H1 (cell line): ENCODE measurements around the gene SPOUT1. TPM values are rescaled to one million over a fixed set of nuclear protein-coding genes. Genes with fewer than 3 reads are reported as not detected.

ENCODE experiments used
- CTCF ChIA-PET: fragments of 300-600 bp; sonication (Branson Sonifier 250); formaldehyde crosslinking; loops from one replicate; lab custom pipeline; 2021; ENCODE audit not compliant: partially characterized antibody; lab: Charles Lee
- POLR2A ChIA-PET: fragments of 300-600 bp; sonication (Branson Sonifier 250); formaldehyde crosslinking; loops from one replicate; lab custom pipeline; 2021; ENCODE audit warnings: inconsistent platforms; ENCODE audit not compliant: partially characterized antibody; lab: Charles Lee
- DNase-seq, 2 experiments: peaks; one replicate each; pipeline versions ENCODE4 v3.0.0 to v3.0.0-alpha.2; 2010 to 2022; ENCODE audit warnings: low spot score in 2 of 2, low read depth in 1 of 2, mixed read lengths in 1 of 2
- FAIRE-seq: peaks from 2 replicates; lab custom pipeline; 2011; peaks lifted over from hg19 to GRCh38; lab: Jason Lieb, UNC
- H2AFZ ChIP-seq: 2 replicates; pipeline ENCODE4 v1.8.1; 2012; ENCODE audit warnings: low read length, inconsistent platforms
- H2AK5ac ChIP-seq: 2 replicates; pipeline ENCODE4 v1.6.1; 2013; ENCODE audit warnings: low read depth, low read length
- H2BK120ac ChIP-seq: replicated peaks from 2 replicates; pipeline ENCODE3; 2013; ENCODE audit warnings: low read depth, low read length, inconsistent platforms
- H2BK12ac ChIP-seq: 2 replicates; pipeline ENCODE4 v1.6.1; 2013; ENCODE audit warnings: low read depth, low read length
- H2BK15ac ChIP-seq: 2 replicates; pipeline ENCODE4 v1.6.1; 2013; ENCODE audit warnings: low read length
- H2BK20ac ChIP-seq: 2 replicates; pipeline ENCODE4 v1.6.1; 2013; ENCODE audit warnings: low read length
- H2BK5ac ChIP-seq: 2 replicates; pipeline ENCODE4 v1.6.1; 2013; ENCODE audit warnings: low read depth, low read length
- H3K14ac ChIP-seq: 2 replicates; pipeline ENCODE4 v1.6.1; 2013; ENCODE audit warnings: inconsistent platforms; ENCODE audit not compliant: insufficient read length
- H3K18ac ChIP-seq: 2 replicates; pipeline ENCODE4 v1.6.1; 2013; ENCODE audit warnings: low read length; ENCODE audit errors: extremely low read depth
- H3K23ac ChIP-seq: 2 replicates; pipeline ENCODE4 v1.6.1; 2013; ENCODE audit warnings: inconsistent platforms; ENCODE audit not compliant: insufficient read length
- H3K23me2 ChIP-seq: 2 replicates; pipeline ENCODE4 v1.6.1; 2013; ENCODE audit warnings: low read depth, low read length
- H3K27ac ChIP-seq: 2 replicates; pipeline ENCODE4 v1.6.1; 2011; ENCODE audit warnings: low read depth, low read length, inconsistent platforms
- H3K27me3 ChIP-seq, 4 experiments: replicated peaks in 1 of 4; 1 replicate in 1 of 4; 2 replicates in 3 of 4; pipeline versions ENCODE4 v1.6.1 to v1.8.1; 2011 to 2013; ENCODE audit warnings: low read length in 3 of 4, mild to moderate bottlenecking in 3 of 4, inconsistent platforms in 2 of 4, mixed read lengths in 2 of 4, moderate library complexity in 1 of 4; ENCODE audit not compliant: control insufficient read depth in 3 of 4, insufficient read depth in 3 of 4; ENCODE audit errors: extremely low read depth in 1 of 4
- H3K36me3 ChIP-seq, 4 experiments: 2 replicates each; pipeline versions ENCODE4 v1.6.1 to v1.8.1; 2011 to 2013; ENCODE audit warnings: mild to moderate bottlenecking in 4 of 4, low read length in 3 of 4, moderate library complexity in 2 of 4, control low read depth in 1 of 4, inconsistent platforms in 1 of 4; ENCODE audit not compliant: insufficient read depth in 4 of 4, control insufficient read depth in 2 of 4
- H3K4ac ChIP-seq: replicated peaks from 2 replicates; pipeline ENCODE3; 2013; ENCODE audit warnings: low read length, low read depth, mixed read lengths, inconsistent platforms; ENCODE audit not compliant: insufficient read length
- H3K4me1 ChIP-seq, 4 experiments: replicated peaks in 1 of 4; 1 replicate in 1 of 4; 2 replicates in 3 of 4; pipeline versions ENCODE4 v1.6.1 to v1.8.1; 2011 to 2013; ENCODE audit warnings: low read length in 3 of 4, inconsistent platforms in 2 of 4, mixed read lengths in 1 of 4; ENCODE audit not compliant: insufficient read depth in 4 of 4, control insufficient read depth in 3 of 4
- H3K4me2 ChIP-seq, 2 experiments: 2 replicates each; pipeline versions ENCODE4 v1.6.1 to v1.8.1; 2011 to 2013; ENCODE audit warnings: low read depth in 2 of 2, low read length in 2 of 2, control low read depth in 1 of 2, inconsistent platforms in 1 of 2, mild to moderate bottlenecking in 1 of 2; ENCODE audit not compliant: insufficient read depth in 1 of 2
- H3K4me3 ChIP-seq, 4 experiments: fragments of 200-600, 300-600 bp in 1 of 4; sonication (generic), shearing (Covaris generic), sonication (Bioruptor Twin) in 1 of 4; 2 replicates each; pipeline versions ENCODE4 v1.5.1 to v1.8.1; 2011 to 2016; ENCODE audit warnings: low read length in 4 of 4, low read depth in 3 of 4, control low read depth in 2 of 4, inconsistent platforms in 2 of 4, mild to moderate bottlenecking in 2 of 4, mixed read lengths in 1 of 4, moderate library complexity in 1 of 4; ENCODE audit not compliant: insufficient read depth in 2 of 4; ENCODE audit errors: extremely low read depth in 1 of 4
- H3K56ac ChIP-seq: replicated peaks from 2 replicates; pipeline ENCODE3; 2013; ENCODE audit warnings: low read depth, mild to moderate bottlenecking, mixed read lengths, low read length, inconsistent platforms; ENCODE audit not compliant: insufficient read length
- H3K79me1 ChIP-seq: 2 replicates; pipeline ENCODE4 v1.6.1; 2013; ENCODE audit warnings: low read depth, low read length, control low read depth
- H3K79me2 ChIP-seq, 2 experiments: 2 replicates each; pipeline versions ENCODE4 v1.6.1 to v1.8.1; 2012 to 2013; ENCODE audit warnings: low read length in 2 of 2, mild to moderate bottlenecking in 2 of 2, inconsistent platforms in 1 of 2; ENCODE audit not compliant: insufficient read depth in 2 of 2, control insufficient read depth in 1 of 2
- H3K9ac ChIP-seq, 4 experiments: replicated peaks in 1 of 4; 1 replicate in 1 of 4; 2 replicates in 3 of 4; pipeline versions ENCODE4 v1.6.1 to v1.8.1; 2011 to 2013; ENCODE audit warnings: low read depth in 3 of 4, low read length in 3 of 4, control low read depth in 2 of 4, mild to moderate bottlenecking in 2 of 4, moderate library complexity in 2 of 4, inconsistent platforms in 1 of 4; ENCODE audit errors: extremely low read depth in 1 of 4
- H3K9me3 ChIP-seq, 2 experiments: 2 replicates each; pipeline versions ENCODE4 v1.6.1 to v1.8.1; 2012 to 2013; ENCODE audit warnings: mild to moderate bottlenecking in 2 of 2, moderate library complexity in 2 of 2, control low read depth in 1 of 2, inconsistent platforms in 1 of 2, low read depth in 1 of 2, low read length in 1 of 2, mixed read lengths in 1 of 2; ENCODE audit not compliant: insufficient read depth in 2 of 2
- H4K20me1 ChIP-seq, 2 experiments: replicated peaks in 1 of 2; 2 replicates each; pipeline versions ENCODE3 to v1.8.1; 2011 to 2013; ENCODE audit warnings: inconsistent platforms in 2 of 2, low read length in 2 of 2, mild to moderate bottlenecking in 1 of 2; ENCODE audit not compliant: insufficient read depth in 2 of 2, control insufficient read depth in 1 of 2
- H4K5ac ChIP-seq: 2 replicates; pipeline ENCODE4 v1.6.1; 2013; ENCODE audit warnings: low read length, low read depth, mixed read lengths, inconsistent platforms; ENCODE audit not compliant: insufficient read length
- H4K8ac ChIP-seq: 2 replicates; pipeline ENCODE4 v1.8.0; 2013; ENCODE audit warnings: mild to moderate bottlenecking, moderate library complexity, low read length, inconsistent platforms; ENCODE audit not compliant: insufficient read depth; ENCODE audit errors: extremely low read depth
- H4K91ac ChIP-seq: replicated peaks from 2 replicates; pipeline ENCODE3; 2013; ENCODE audit warnings: low read length, mixed read lengths, inconsistent platforms; ENCODE audit not compliant: insufficient read length
- BACH1 ChIP-seq: IDR thresholded peaks from 2 replicates; pipeline ENCODE4 v1.6.1; 2012; ENCODE audit warnings: low read length, improper control_type of control experiment
- BCL11A ChIP-seq, 2 experiments: IDR thresholded peaks; one replicate each; pipeline ENCODE4 v1.6.1; 2011; ENCODE audit warnings: low read depth in 2 of 2, low read length in 2 of 2, mild to moderate bottlenecking in 2 of 2
- CREB1 ChIP-seq: IDR thresholded peaks from 2 replicates; pipeline ENCODE4 v1.6.1; 2012; ENCODE audit warnings: inconsistent platforms
- FOSL1 ChIP-seq: IDR thresholded peaks from 2 replicates; pipeline ENCODE4 v1.6.1; 2011; ENCODE audit warnings: mild to moderate bottlenecking, low read depth, low read length, moderate library complexity; ENCODE audit not compliant: insufficient read depth
- GABPA ChIP-seq: IDR thresholded peaks from 2 replicates; pipeline ENCODE4 v1.6.1; 2011; ENCODE audit warnings: mild to moderate bottlenecking, low read length, moderate library complexity, borderline replicate concordance; ENCODE audit not compliant: insufficient read depth
- GTF2F1 ChIP-seq: IDR thresholded peaks from 2 replicates; pipeline ENCODE4 v1.6.1; 2012; ENCODE audit warnings: low read depth, low read length, improper control_type of control experiment, borderline replicate concordance
- HDAC6 ChIP-seq: IDR thresholded peaks from one replicate; pipeline ENCODE4 v1.7.1; 2012; ENCODE audit warnings: low read depth, mild to moderate bottlenecking, inconsistent platforms, low read length, moderate library complexity
- KDM1A ChIP-seq: fragments of 200-600, 300-600 bp; sonication (generic); IDR thresholded peaks from 2 replicates; pipeline ENCODE4 v1.7.1; 2016; ENCODE audit warnings: mild to moderate bottlenecking, low read length, borderline replicate concordance
- RNF2 ChIP-seq: fragments of 200-900, 300-1000 bp; sonication (generic); IDR thresholded peaks from 2 replicates; pipeline ENCODE4 v1.7.1; 2016; ENCODE audit warnings: borderline replicate concordance, low read depth, mild to moderate bottlenecking, antibody characterized with exemption, low read length; ENCODE audit not compliant: poor library complexity, severe bottlenecking; ENCODE audit errors: missing control alignments
- SIN3A ChIP-seq, 2 experiments: IDR thresholded peaks in 1 of 2; conservative IDR thresholded peaks in 1 of 2; 2 replicates each; pipeline ENCODE4 v1.6.1; 2011 to 2012; ENCODE audit warnings: low read length in 2 of 2, improper control_type of control experiment in 1 of 2, low read depth in 1 of 2, mild to moderate bottlenecking in 1 of 2
- SP1 ChIP-seq: IDR thresholded peaks from 2 replicates; pipeline ENCODE4 v1.6.1; 2011; ENCODE audit warnings: low read depth, low read length
- SP4 ChIP-seq: IDR thresholded peaks from 2 replicates; pipeline ENCODE4 v1.6.1; 2012; ENCODE audit warnings: low read length, inconsistent platforms
- TAF1 ChIP-seq: IDR thresholded peaks from 2 replicates; pipeline ENCODE4 v1.6.1; 2011; ENCODE audit warnings: mild to moderate bottlenecking, low read depth, low read length
- WGBS, 2 experiments: shearing (Covaris generic) in 1 of 2; methylation state at CpG; one replicate each; pipeline versions ENCODE4 v1.1.6 to v1.1.7; 2013 to 2015; ENCODE audit warnings: low lambda C conversion rate in 2 of 2, mixed read lengths in 2 of 2, inconsistent platforms in 1 of 2, low coverage in 1 of 2, missing lambda C conversion rate in 1 of 2; ENCODE audit not compliant: insufficient replicate concordance in 2 of 2, insufficient coverage in 1 of 2, insufficient read length in 1 of 2; ENCODE audit errors: extremely low coverage in 1 of 2, missing lambda C conversion rate in 1 of 2; 5-methylcytosine and 5-hydroxymethylcytosine counted together
- polyA plus RNA-seq, 7 experiments: library from polyadenylated mRNA; depleted of rRNA in 3 of 7; stranded (reverse) in 5 of 7; unstranded in 2 of 7; fragments of >200 nt in 5 of 7; fragments of 200-250 nt in 2 of 7; gene quantifications; 1 replicate in 5 of 7; 2 replicates in 1 of 7; 4 replicates in 1 of 7; pipeline versions ENCODE4 v1.2.1 to v1.2.3, GENCODE V29; 2011 to 2013; ENCODE audit warnings: missing spikeins in 2 of 7, mixed read lengths in 2 of 7
- total RNA-seq: library from RNA; stranded (reverse); fragmentation: NEBNext Ultra II Directional; extraction: Animal tissue kit (Norgen Biotek cat#: 25700); gene quantifications from 2 replicates; pipeline ENCODE4 v1.2.1, GENCODE V29; 2021

SPOUT1 gene
- total and polyA plus RNA-seq, 2 of the 8 experiments (the other 6 are each of a cell fraction or from before 2014, with no cell fraction given): 69.2 to 77.8 TPM

DNA sequence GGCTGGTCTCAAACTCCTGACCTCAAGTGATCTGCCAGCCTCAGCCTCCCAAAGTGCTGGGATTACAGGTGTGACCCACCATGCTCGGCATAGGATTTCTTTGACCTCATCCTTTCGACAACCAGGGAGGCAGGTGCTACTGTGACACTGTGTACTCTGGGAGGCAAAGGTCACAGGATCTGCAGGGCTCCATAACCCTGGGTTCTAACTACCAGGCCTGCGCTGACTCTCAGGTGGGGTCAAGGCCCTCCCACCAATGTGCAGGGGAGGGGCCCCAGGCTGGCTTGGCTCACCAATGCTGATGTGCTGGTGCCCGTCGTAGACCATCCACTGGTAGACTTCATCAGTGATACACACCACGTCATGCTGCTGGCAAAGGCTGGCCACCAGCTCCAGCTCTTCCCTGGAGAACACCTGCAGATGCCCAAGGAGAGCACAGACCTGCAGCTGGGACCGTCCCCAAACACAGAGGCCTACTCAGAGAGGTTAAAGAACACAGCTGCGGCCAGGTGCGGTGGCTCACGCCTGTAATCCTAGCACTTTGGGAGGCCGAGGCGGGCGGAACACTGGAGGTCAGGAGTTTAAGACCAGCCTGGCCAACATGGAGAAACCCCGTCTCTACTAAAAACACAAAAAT lies 7.0 kb upstream of the SPOUT1 start:
- H3K14ac ChIP-seq: no peak overlapping the region
- no peak overlapping the region for H4K5ac ChIP-seq
- no peak overlapping the region for H2AK5ac ChIP-seq
- no peak overlapping the region for H2AFZ ChIP-seq
- TF ChIP-seq GTF2F1 (no peak), HDAC6 (no peak), TAF1 (no peak), GABPA (no peak), FOSL1 (no peak), BCL11A (IDR thresholded peaks at IDR 0.05; ENCODE audit: low read depth in 2 of 2, low read length in 2 of 2) (no peak), KDM1A (no peak), CREB1 (no peak), SP4 (no peak), BACH1 (no peak), SIN3A (conservative IDR thresholded peaks at IDR 0.05 in 1 of 2, IDR thresholded peaks at IDR 0.05 in 1 of 2; ENCODE audit: low read depth in 1 of 2, low read length in 2 of 2) (no peak), SP1 (no peak), RNF2 (no peak)
- TF ChIP-seq, all 59 proteins: peak for 0
- no peaks in the 10 kb centered on the region for H3K9me3 ChIP-seq
- DNase-seq (no peak), FAIRE-seq (no peak)
- ChIA-PET POLR2A (no interaction called here), CTCF (interaction anchor here (0.6 kb wide), 1 partner anchor 37 kb away, joined by 3 read pairs; no protein-coding TSS in a partner anchor)
- H3K9ac ChIP-seq: no peak overlapping the region
- WGBS, 2 experiments: 78% methylated on average over 14 of the region's 14 CpGs; no CpG with 5 or more reads in 1 of the 2 experiments
- H3K4me3 ChIP-seq: no peak overlapping the region
- no peak overlapping the region for H4K8ac ChIP-seq
- no peaks in the 10 kb centered on the region for H3K27me3 ChIP-seq
- no peak overlapping the region for H2BK120ac ChIP-seq
- H4K20me1 ChIP-seq: peaks cover 0 to 4% of the 10 kb centered on the region in 2 experiments
- no peak overlapping the region for H3K4ac ChIP-seq
- no peak overlapping the region for H2BK12ac ChIP-seq
- no peaks in the 10 kb centered on the region for H3K79me2 ChIP-seq
- H3K4me2 ChIP-seq: no peak overlapping the region
- H2BK15ac ChIP-seq: no peak overlapping the region
- H2BK5ac ChIP-seq: no peak overlapping the region; the same call in 1 of the 2 replicates
- H3K4me1 ChIP-seq: no peaks in the 10 kb centered on the region
- H3K23me2 ChIP-seq: no peaks in the 10 kb centered on the region
- no peak overlapping the region for H3K18ac ChIP-seq
- no peak overlapping the region for H3K27ac ChIP-seq
- H2BK20ac ChIP-seq: no peak overlapping the region
- no peak overlapping the region for H3K23ac ChIP-seq
- no peak overlapping the region for H3K56ac ChIP-seq
- H3K36me3 ChIP-seq: peaks cover 0 to 10% (median 4%) of the 10 kb centered on the region in 4 experiments; a peak in 5 of 8 replicates
- no peak overlapping the region for H4K91ac ChIP-seq
- no peaks in the 10 kb centered on the region for H3K79me1 ChIP-seq
